Stimulated activated CD4-positive, alpha-beta T cell treated with anti-CD3 and anti-CD28 coated beads, TNF-alpha, amount 100 ng/mL, for 1 hour (primary cell): ENCODE results near the gene NSD1.
A peak's percentile ranks its signal among the peaks of the same experiment; 100 is the strongest.
"Not testable (repeated sequence)": the region's sequence is repeated elsewhere in the genome, so short reads cannot be mapped to it uniquely, and the experiment has no call there.

ENCODE experiments used
- DNase-seq, 3 donors: peaks; one replicate each; pipeline ENCODE4 v3.0.0-alpha.2; 2020; ENCODE audit warnings: low read depth in 3 of 3, low spot score in 1 of 3

NSD1 gene

DNA sequence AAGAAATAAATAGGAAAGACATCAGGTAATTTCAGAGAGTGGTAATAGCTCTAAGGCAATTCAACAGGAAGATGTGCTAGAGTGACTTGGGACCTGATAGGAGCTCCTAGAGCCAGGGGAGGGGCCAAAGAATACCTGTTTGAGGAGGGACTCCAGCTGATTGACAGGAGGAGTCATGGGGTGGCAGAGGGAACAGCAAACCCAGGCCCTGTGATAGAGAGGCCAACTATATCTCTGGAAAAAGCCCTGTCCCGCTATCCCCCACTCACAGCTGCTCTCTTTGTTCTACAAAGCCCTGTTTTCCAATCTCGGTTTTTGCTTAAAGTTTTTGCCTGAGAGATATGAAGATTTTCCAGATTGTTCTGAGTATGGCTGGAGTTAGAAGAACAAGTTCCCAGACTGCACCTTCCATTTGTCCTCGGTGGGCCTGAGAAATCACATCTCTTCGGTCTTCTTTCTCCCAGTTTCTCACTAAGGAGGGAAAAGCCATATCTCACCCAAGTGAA is 9.0 kb upstream of the NSD1 start:
- DNase-seq, result no peak

DNA sequence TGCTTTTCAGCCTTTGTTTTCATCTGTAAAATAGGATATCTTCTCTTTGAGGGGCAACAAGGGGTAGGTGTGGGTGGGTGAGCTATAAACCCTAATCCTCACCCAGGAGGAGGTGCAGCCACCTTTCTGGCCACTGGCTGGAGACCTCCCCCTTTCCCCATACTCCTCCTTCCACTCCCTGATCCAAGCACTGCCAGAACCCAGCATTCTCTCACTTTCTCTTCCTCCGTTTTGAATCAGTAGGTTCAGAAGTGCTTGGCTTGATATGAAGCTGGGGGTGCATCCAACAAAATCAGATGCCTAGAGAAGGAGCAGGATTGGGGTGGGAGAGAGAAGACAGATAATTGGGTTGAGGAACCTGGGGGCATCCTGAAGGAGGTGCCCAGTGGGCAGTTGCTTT is 6.8 kb upstream of the NSD1 start:
- no peak for DNase-seq

DNA sequence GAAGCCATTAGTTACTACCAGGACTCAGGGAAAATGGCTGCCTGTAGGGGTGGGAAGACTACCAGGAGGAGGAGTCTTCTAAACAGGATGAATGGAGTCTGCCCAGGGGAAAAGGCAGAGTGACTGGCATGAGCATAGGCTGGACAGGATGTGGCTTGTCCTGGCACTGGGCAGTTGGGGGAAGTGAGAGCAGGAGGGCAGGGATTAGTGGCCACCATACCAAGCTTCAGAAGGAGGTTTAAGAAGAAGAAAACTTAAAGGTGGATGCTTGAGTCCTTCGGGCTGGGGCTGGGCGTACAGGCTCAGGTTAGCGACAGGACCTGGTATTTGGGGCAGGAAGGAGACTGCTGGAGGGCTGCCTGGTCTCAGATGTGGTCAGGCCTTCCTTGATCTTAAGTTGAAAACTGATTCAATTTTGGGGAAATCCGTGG is 5.0 kb upstream of the NSD1 start:
- DNase-seq, result no peak

DNA sequence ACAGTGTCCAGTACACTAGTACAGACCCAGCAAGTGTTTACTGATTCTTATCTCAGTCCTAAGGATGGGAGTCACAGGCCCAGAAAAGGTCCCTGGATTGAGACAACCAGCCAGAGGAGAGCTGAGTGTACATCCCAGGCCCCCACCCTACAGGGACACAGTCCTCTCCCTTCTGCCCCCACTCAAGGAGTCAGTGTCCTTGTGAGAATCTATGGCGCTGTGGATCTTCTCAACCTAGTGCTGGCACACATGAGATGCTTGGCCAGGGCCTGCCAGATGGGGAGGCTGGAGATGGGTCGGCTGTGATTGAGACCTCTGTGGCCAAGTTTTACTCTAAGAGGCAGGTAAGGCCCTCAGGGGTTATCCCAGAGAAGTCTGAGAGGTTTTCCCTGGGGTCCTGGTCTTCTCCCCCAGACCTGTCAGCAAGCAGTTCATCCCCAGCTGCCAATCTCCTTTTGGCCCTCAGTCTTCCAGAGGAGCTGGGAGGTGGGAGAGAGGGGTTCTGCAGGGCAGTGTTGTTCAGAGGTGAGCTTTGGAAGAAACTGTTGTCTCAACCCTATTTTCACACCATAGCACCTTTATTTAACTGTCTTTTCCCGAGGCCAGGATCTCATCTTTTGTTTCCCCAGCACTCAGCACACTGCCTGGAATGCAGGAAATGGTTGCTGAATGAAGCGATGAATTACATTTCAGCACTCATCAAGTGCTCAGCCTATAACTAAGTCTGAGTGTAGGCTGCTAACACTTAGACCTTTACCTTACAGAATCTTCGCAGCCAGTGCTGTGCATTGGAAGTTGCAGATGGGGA is 3.2 kb upstream of the NSD1 start:
- no peak for DNase-seq

DNA sequence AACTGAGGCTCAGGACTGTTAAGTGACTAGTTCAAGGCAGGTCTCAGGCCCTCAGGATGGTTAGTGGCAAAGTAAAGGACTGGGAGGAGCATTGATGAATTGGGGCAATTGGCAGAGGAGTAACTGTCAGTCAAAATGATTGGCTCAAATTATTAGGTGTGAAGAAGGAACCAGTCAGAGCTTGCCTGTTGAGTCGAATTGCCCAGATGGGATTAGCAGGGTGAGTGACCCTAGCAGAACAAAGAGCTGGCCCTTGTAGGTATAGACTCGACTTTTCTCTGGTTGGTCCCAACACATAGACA is 2.6 kb upstream of the NSD1 start:
- no peak for DNase-seq

DNA sequence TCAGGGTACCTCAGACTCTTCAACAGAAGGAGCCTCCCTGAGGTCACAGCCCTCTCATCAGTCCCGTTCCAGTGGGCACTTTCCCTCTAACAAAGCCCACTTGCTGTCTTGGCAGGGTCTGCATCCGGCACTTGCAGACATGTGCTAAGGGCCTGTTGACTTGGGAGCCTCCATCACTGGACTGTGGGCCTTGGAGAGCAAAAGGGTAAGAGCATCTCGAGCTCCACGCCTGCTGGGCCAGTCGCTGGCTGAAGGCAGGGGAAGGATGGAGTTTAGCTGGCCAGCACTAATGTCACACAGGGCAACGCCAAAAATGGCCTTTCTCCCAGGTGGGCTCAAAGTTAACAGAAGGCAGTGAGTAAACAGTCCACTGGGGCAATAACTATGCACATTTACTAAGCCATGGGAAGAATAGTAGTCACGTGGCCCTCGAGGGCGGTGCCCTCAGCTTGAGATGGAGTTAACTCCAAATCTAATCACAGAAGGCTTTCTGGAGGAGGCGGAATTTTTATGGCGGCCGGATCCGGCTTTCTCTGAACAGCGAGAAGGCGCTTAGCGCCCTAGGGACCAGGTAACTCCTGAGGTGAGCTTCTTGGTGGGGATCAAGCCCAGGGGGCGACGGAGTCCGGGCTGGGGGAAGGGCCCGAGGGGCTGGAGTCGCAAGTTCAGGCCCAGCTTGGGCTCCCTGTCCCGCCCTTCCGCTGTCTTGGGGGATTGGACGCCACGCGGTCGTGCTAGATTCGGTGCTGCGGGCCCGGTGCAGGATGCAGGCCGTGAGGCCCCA is 2.0 kb upstream of the NSD1 start:
- no peak for DNase-seq

DNA sequence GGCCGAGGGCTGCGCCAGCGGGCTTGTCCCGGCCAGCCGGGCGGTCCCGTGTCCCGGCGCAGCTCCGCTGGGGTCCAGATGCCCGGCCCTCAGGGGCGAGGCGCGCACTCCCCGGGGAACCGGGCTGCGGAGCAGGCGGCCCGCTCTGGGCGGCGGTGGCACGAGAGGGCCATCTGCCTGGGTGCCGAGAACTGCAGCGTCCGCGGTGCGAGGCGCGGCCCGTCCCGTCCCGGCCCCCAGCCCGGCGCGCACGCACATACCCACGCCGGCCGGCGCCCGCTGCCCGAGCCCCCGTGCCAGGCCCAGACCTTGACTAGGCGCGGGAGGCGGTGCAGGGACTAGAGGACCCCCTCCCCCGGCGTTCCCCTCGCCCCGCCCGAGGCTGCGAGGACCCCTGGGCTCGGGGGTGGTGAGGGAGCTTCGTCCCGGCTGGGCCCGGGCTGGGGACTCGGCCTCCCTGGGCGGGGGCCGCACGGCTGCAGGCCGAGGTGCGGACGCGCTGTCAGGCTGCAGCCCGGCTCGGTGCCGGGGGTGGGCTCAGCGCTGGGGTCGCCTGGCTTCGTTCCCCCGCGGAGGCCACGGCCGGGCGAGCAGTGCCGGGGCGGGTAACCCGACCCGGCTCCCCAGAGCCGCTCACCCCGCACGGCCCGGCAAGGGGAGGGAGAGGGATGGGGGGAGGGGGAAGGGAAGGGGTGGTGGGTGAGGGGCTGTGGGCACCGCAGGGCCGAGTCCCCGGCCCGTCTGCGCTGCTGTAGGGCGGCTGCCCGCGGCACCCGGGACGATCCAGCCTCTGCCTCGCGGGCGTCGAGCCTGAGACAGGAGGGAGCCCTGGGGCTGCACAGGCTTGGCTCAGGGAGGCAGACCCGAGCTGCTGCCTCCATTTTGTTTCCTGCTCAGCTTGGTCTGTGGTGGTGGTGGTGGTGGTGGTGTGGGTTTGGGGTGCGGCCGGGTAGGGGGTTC is 1.2 kb upstream of the NSD1 start:
- DNase-seq, result no peak

DNA sequence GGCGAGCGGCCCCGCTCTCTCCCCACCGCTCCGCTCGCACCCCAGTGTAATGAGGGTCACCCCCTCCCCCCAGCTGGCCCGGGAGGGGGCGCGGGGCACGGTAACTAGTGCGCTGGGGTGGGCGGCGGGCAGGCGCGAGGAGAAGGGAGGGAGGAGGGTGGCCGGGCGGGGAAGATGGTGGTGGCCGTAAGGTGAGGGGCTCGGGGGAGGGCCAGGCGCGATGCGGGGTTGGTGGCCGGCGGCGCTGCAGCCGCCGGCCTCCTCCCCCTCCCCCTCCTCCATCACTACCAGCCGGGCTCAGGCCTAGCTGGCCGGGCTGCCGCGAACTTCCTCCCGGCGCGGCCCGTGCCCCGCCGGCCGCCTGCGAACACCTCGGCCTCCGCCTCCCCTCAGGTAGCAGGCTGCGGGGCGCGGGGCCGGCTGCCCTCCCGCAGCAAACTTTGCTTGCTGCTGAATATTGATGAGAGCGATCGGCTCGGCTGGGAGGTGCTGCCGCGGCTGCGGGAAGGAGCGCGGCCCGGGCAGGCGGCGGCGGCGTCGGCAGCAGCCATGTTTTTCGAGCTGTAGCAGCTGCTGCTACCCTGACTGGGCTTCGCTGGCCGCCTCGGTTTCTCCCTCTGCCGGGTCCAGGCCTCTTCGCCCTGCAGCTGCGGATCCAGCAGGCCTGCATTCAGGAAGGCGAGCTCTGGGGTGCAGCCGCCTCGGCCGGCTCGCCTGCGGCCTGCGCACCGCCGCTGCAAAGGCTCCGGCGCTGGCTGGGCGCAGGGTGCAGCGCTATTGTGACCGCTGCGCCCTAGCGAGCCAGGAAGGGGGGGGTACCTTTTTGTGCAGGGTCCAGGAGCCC is 502 bp downstream of the NSD1 start:
- peak in 1 of 3 donors; percentile 13 for DNase-seq

DNA sequence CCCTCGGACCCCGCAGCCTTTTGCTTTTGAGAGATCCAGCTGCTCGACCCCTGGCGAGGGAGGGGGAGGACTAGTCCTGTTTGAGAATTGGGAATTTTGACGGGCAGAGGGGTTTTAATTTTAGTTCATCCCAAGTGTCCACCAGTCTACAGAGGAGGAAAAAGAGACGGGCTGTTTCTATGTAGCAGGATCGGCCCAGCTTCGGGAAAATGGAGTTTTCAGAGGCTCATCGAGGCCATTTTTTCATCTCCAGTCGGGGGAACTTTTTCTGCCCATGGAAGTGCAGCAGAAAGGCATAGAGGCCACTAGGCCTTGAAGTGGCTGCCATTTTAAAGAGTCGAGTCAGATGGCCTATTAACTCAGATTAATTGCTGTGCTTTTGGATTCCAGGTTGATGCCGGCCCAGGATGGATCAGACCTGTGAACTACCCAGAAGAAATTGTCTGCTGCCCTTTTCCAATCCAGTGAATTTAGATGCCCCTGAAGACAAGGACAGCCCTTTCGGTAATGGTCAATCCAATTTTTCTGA is 1.2 kb downstream of the NSD1 start:
- no peak for DNase-seq

DNA sequence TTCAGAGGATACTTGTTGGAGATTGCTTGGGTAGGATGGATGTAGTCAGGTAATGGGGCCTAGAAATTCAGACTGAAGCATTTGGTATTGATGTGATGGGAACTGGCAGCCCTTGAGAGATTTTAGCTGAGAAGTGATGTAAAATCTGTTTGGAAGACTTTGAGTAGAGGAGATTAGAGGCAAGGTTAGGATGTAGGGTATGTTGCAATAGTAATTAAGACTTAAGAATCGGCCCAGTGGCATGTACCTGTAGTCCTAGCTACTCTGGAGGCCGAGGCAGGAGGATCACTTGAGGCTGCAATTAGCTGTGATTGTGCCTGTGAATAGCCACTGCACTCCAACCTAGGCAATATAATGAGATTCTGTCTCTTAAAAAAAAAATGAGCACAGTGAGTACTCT is 6.7 kb downstream of the NSD1 start:
- no peak for DNase-seq

DNA sequence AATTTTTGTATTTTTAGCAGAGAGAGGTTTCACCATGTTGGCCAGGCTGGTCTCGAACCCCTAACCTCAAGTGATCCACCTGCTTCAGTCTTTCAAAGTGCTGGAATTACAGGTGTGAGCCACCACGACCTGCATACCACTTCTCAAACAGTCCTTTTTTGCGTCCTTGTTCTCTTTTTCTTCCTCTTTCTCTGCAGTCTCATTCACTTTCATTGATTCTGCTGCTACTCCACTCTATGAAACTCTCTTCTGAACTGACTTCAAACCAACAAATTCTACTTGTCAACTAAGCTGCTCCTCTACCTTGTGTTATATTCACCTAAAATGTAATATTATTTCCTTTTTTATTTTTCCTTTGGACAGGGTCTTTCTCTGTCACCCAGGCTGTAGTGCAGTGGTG is 7.9 kb downstream of the NSD1 start:
- DNase-seq, result no peak

DNA sequence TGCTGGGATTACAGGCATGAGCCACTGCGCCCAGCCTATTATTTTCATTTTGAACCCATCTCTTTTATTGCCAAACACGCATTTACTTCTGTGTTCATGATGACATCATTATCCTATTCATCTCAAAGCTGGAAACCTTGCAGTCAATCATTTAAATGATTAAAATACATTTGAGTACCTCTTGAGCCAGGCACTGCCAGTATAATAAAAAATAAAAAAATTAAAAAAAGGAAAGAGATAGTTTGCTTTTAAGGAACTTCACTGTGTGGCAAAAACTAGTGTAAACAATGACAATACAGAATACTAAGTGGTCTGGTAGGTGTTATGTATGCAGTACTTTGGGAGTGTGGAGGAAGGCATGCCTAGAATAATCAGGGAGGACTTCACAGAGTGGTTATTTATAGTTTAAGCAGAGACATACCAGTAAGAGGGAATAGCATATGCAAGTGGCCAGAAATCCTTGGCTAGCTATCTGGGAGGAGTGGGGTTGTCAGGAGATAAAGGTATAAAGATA is 8.6 kb downstream of the NSD1 start:
- DNase-seq, result no peak

DNA sequence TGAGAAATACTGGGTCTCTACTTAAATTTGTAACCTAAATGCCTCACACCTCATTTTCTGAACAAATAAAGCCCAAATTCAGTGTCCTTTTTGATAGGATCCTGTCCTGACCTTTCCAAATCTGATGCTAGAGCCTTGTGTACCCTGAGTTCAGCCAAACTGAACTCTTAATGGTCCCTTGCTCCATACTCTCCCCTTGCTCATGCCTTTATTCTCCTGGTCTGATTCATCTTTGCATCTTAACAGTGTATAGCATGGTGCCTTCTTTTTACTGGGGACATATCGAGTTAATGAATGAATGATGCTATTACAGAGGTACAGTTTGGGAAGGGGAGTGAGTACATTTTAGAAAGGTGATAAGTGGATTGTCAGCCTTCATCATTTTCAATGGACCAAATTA is 9.2 kb downstream of the NSD1 start:
- no peak for DNase-seq

DNA sequence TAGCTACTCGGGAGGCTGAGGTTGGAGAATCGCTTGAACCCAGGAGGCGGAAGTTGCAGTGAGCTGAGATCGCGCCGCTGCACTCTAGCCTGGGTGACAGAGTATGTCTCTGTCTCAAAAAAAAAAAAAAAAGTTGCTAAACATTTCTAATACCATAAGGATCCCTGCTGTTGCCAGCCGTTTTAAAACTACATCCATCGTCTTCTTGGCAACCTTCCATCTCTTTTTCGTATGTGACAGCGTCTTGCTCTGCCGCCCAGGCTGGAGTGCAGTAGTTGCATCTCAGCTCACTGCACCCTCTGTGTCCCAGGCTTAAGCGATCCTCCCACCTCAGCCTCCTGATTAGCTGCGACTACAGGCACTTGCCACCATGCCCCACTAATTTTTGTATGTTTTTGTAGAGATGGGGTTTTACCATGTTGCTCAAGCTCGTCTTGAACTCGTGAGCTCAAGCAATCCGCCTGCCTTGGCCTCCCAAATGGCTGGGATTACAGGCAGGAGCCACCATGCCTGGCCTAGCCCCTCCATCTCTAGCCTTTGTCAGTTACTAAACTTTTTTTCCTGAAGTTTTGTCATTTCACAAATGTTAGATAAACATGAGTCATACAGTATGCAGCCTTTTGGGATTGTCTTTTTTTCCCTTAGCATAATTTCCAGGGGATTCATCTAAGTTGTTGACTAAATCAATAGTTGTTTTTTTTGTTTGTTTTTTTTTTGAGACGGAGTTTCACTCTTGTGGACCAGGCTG is 13.5 kb downstream of the NSD1 start:
- no peak for DNase-seq

DNA sequence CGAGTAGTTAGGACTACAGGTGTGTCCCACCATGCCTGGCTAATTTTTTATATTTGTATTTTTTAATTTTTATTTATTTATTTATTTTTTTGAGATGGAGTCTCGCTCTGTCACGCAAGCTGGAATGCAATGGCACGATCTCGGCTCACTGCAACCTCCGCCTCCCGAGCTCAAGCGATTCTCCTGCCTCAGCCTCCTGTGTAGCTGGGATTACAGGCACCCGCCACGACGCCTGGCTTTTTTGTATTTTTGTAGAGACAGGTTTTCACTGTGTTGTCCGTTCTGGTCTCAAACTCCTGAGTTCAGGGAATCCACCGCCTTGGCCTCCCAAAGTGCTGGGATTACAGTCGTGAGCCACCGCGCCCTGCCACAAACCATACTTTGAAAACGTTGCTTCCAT is 16.5 kb downstream of the NSD1 start:
- DNase-seq, result not testable (repeated sequence)

DNA sequence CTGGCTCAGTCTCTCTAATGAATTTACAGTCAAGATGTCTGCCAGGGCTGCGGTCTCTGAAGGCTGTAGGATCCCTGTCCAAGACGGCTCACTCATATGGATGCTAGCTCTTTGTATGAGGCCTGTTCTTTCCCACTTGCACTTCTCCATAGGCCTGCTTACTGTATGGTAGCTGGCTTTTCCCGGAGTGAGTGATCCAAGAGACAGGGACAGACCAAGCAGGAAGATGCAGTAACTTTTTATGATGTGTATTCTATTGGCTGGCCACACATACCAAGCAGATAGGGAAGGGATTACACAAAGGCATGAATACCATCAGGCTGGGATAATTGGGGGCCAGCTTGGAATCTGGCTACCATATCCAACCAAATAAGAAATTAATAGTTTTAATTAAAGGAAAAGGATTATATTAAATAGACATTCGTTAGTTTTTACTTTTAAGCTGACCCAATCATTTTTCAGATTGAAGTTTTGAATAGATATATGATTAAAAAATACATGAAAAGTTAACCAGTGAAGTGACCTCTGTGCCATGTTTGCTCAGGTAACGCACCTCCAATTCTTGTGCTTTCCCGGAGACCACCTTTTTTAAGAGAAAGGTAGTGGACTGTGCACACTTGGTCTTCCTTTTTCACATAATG is 20.6 kb downstream of the NSD1 start:
- no peak for DNase-seq

DNA sequence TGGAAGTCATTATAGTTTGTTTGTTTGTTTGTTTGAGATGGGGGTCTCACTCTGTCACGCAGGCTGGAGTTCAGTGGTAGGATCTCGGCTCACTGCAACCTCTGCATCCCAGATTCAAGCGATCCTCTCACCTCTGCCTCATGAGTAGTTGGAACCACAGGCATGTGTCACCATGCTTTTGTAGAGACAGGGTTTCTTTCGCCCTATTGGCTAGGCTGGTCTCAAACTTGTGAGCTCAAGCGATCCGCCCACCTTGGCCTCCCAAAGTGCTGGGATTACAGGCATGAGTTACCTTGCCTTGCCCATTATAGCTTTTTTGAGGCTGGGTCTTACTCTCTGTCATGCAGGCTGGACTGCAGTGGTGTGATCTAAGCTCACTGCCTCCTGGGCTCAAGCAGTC is 28.8 kb downstream of the NSD1 start:
- no peak for DNase-seq

DNA sequence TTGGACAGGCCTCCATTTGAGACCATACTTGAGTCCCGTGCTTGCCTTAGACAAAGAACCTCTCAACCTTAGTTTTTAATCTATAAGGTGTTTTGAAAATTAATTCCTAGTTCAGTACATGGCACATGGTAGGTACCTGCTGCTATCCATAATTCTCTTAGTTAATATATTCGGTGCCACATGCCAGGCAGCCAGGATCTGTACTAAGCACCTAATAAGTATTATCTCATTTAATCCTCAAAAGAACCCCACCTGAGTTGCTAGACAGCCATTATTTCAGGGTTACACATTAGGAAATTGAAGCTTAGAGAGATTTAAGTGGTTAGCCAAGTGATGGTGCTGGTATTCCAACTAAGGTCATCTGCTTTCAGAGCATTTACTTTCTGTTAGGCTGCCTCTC is 29.9 kb downstream of the NSD1 start:
- DNase-seq, result no peak

DNA sequence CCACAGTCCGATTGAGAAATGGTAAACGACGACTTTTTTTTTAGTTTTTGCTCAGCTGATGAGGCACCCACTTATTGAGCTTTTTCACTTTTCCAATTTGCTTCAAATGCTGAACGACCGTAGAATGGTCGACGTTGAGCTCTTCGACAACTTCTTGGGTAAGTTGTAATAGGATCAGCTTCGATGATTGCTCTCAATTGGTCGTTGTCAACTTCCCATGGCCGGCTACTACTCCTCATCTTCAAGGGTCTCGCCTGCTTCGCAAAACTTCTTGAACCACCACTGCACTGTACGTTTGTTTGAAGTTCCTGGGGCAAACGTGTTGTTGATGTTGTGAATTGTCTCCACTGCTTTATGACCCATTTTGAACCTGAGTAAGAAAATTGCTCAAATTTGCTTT is 35.7 kb downstream of the NSD1 start:
- no peak for DNase-seq
